Testis (tissue), 2 donors: ENCODE measurements around the gene KAT6B.

Source experiments
- POLR2A ChIP-seq: fragments of 450-650 bp; IDR thresholded peaks from one replicate; pipeline ENCODE4 v1.6.1; 2017; ENCODE audit warnings: antibody characterized with exemption, mild to moderate bottlenecking, moderate library complexity
- TF ChIP-seq, protein P1 (sequence below), 3 experiments: fragments of 450-650 bp in 2 of 3; fragments of 200-600 bp in 1 of 3; sonication (generic) in 1 of 3; IDR thresholded peaks; one replicate each; pipeline ENCODE4 v1.5.1; 2016 to 2019; ENCODE audit warnings: antibody characterized with exemption in 3 of 3, mild to moderate bottlenecking in 2 of 3, moderate library complexity in 1 of 3

DNA sequence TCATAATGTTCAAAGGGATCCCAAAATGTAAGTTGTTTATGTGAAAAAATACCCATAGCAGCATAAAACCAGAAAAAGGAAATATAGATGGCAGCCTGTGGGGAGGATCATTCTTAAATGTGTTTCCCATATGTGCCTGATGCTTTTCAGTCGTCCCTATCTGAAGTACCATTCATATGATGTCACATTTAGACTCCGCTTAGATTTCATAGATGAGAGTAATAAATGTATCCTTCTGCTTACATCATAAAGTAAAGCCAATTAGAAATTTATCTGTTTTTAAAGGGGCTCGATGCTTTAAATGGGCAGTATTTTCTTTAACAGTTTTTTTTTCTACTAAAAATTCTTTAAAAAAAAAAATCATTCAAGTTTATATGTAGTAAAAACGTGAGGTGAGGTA lies 136.1 kb downstream of the KAT6B start:
- TF ChIP-seq, protein P1, sequence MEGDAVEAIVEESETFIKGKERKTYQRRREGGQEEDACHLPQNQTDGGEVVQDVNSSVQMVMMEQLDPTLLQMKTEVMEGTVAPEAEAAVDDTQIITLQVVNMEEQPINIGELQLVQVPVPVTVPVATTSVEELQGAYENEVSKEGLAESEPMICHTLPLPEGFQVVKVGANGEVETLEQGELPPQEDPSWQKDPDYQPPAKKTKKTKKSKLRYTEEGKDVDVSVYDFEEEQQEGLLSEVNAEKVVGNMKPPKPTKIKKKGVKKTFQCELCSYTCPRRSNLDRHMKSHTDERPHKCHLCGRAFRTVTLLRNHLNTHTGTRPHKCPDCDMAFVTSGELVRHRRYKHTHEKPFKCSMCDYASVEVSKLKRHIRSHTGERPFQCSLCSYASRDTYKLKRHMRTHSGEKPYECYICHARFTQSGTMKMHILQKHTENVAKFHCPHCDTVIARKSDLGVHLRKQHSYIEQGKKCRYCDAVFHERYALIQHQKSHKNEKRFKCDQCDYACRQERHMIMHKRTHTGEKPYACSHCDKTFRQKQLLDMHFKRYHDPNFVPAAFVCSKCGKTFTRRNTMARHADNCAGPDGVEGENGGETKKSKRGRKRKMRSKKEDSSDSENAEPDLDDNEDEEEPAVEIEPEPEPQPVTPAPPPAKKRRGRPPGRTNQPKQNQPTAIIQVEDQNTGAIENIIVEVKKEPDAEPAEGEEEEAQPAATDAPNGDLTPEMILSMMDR (IDR thresholded peaks at IDR 0.05) = no peak
- no peak for TF ChIP-seq POLR2A
